Stimulated activated CD4-positive, alpha-beta T cell treated with anti-CD3 and anti-CD28 coated beads, Interleukin-12 subunit alpha, Interleukin-12 subunit beta, amount 100 ng/mL, for 4 hours (primary cell): ENCODE measurements around the gene KCNC3.

Experiments used
- DNase-seq: peaks from one replicate; pipeline ENCODE4 v3.0.0-alpha.2; 2020

The KCNC3 gene

GRCh38 chr19:50329146-50329925 is at the start of gene KCNC3:
Gene KCNC3 (minus strand): TSS chr19:50329377. CDS start chr19:50329082, 295 bp downstream.
- DNase-seq: peak; percentile 96

- DNase-seq: no peak
Measured at GRCh38 chr19:50378863-50379236, 49.7 kb upstream of the KCNC3 start.

- no peak for DNase-seq
Measured at GRCh38 chr19:50378169-50378862, 49.1 kb upstream of the KCNC3 start.

GRCh38 chr19:50377517-50377916 is 48.3 kb upstream of the KCNC3 start:
- DNase-seq: no peak

GRCh38 chr19:50377051-50377461 is 47.9 kb upstream of the KCNC3 start:
- DNase-seq: peak; percentile 55

GRCh38 chr19:50376166-50377050 is 47.2 kb upstream of the KCNC3 start, which contains the start of gene NR1H2:
Gene NR1H2 (plus strand): TSS chr19:50376457. CDS start chr19:50377606, 1,149 bp downstream.
- peak; percentile 89 for DNase-seq

GRCh38 chr19:50371914-50372475 is 42.8 kb upstream of the KCNC3 start:
- no peak for DNase-seq

GRCh38 chr19:50368649-50369570 is 39.7 kb upstream of the KCNC3 start:
- DNase-seq: peak; percentile 74

GRCh38 chr19:50365434-50366306 is 36.5 kb upstream of the KCNC3 start, which contains the start of gene NAPSA:
Gene NAPSA (minus strand): TSS chr19:50365639. CDS start chr19:50365621, 18 bp downstream.
- DNase-seq: no peak

GRCh38 chr19:50362656-50363424 is 33.7 kb upstream of the KCNC3 start:
- no peak for DNase-seq

- no peak for DNase-seq
Measured at GRCh38 chr19:50362030-50362412, 32.8 kb upstream of the KCNC3 start.

GRCh38 chr19:50361290-50362029 is 32.3 kb upstream of the KCNC3 start:
- DNase-seq: no peak

GRCh38 chr19:50359328-50359818 is 30.2 kb upstream of the KCNC3 start:
- DNase-seq: no peak

GRCh38 chr19:50358483-50359327 is 29.5 kb upstream of the KCNC3 start:
- peak; percentile 76 for DNase-seq

GRCh38 chr19:50357178-50358100 is 28.3 kb upstream of the KCNC3 start:
- peak; percentile 85 for DNase-seq

GRCh38 chr19:50356691-50357177 is 27.6 kb upstream of the KCNC3 start:
- DNase-seq: no peak
